B cell (primary cell): ENCODE results near the gene DYNLT4. TPM values are rescaled to one million over a fixed set of nuclear protein-coding genes. Genes with fewer than 3 reads are reported as not detected.

Source experiments
- ATAC-seq: fragments of 200-7000 bp; cut with Tn5 transposase; one replicate; pipeline ENCODE4 v1.10.0; 2021; ENCODE audit warnings: low read depth, mild to moderate bottlenecking, moderate number of reproducible peaks, moderate library complexity
- CTCF ChIA-PET: fragments of 350-600 bp; sonication (Branson Sonifier 250); formaldehyde crosslinking; loops from one replicate; lab custom pipeline; 2021; ENCODE audit warnings: antibody characterized with exemption, inconsistent platforms; lab: Charles Lee
- POLR2A ChIA-PET: fragments of 350-600 bp; sonication (Branson Sonifier 250); formaldehyde crosslinking; loops from one replicate; lab custom pipeline; 2021; ENCODE audit warnings: antibody characterized with exemption; lab: Charles Lee
- DNase-seq: peaks from one replicate; pipeline ENCODE4 v3.0.0; 2013
- H2AFZ ChIP-seq: 2 replicates; pipeline ENCODE4 v1.6.1; 2012; ENCODE audit warnings: mild to moderate bottlenecking, low read depth, low read length; ENCODE audit not compliant: insufficient read depth, poor library complexity, severe bottlenecking
- H3K27ac ChIP-seq, 2 donors: 1 replicate in 1 of 2; 2 replicates in 1 of 2; pipeline ENCODE4 v1.5.1; 2012 to 2013; ENCODE audit warnings: low read length in 2 of 2, mild to moderate bottlenecking in 2 of 2, moderate library complexity in 1 of 2
- H3K27me3 ChIP-seq, 4 experiments: fragments of 200-600 bp in 1 of 4; sonication (generic) in 1 of 4; replicated peaks in 1 of 4; 1 replicate in 2 of 4; 2 replicates in 2 of 4; pipeline versions ENCODE4 v1.6.1 to v1.7.0; 2013 to 2016; ENCODE audit warnings: low read length in 3 of 4, mild to moderate bottlenecking in 2 of 4, mixed read lengths in 1 of 4, moderate library complexity in 1 of 4; ENCODE audit not compliant: insufficient read depth in 4 of 4, control insufficient read depth in 3 of 4; ENCODE audit errors: control extremely low read depth in 1 of 4
- H3K36me3 ChIP-seq, 2 experiments: replicated peaks in 1 of 2; 1 replicate in 1 of 2; 2 replicates in 1 of 2; pipeline versions ENCODE4 v1.6.1 to v1.7.1; 2013; ENCODE audit warnings: low read length in 1 of 2; ENCODE audit not compliant: insufficient read depth in 2 of 2, control insufficient read depth in 1 of 2; ENCODE audit errors: control extremely low read depth in 1 of 2, extremely low read depth in 1 of 2
- H3K4me1 ChIP-seq, 2 donors: fragments of 200-600 bp in 1 of 2; sonication (generic) in 1 of 2; 1 replicate in 1 of 2; 2 replicates in 1 of 2; pipeline versions ENCODE4 v1.5.1 to v1.6.1; 2013 to 2017; ENCODE audit warnings: low read length in 2 of 2; ENCODE audit not compliant: control insufficient read depth in 2 of 2, insufficient read depth in 2 of 2
- H3K4me2 ChIP-seq: replicated peaks from 2 replicates; pipeline ENCODE3; 2012; ENCODE audit warnings: mild to moderate bottlenecking, low read depth, low read length; ENCODE audit not compliant: poor library complexity, severe bottlenecking
- H3K4me3 ChIP-seq, 5 experiments: fragments of 200-600 bp in 1 of 5; sonication (generic) in 1 of 5; 1 replicate in 3 of 5; 2 replicates in 2 of 5; pipeline versions ENCODE4 v1.5.1 to v1.7.0; 2011 to 2016; ENCODE audit warnings: low read length in 4 of 5, mild to moderate bottlenecking in 4 of 5, low read depth in 2 of 5, control low read depth in 1 of 5, moderate library complexity in 1 of 5; ENCODE audit not compliant: insufficient read depth in 1 of 5; ENCODE audit errors: control extremely low read depth in 1 of 5, extremely low read depth in 1 of 5
- H3K79me2 ChIP-seq: fragments of 200-600 bp; sonication (generic); one replicate; pipeline ENCODE4 v1.6.0; 2016; ENCODE audit warnings: low read length; ENCODE audit not compliant: control insufficient read depth, insufficient read depth
- H3K9ac ChIP-seq: fragments of 200-600 bp; sonication (generic); 2 replicates; pipeline ENCODE4 v1.6.1; 2017; ENCODE audit warnings: mild to moderate bottlenecking, low read length, moderate library complexity
- H3K9me3 ChIP-seq, 3 donors: one replicate each; pipeline versions ENCODE4 v1.6.1 to v1.7.1; 2013; ENCODE audit warnings: low read length in 2 of 3; ENCODE audit not compliant: control insufficient read depth in 2 of 3, insufficient read depth in 1 of 3; ENCODE audit errors: control extremely low read depth in 1 of 3
- H4K20me1 ChIP-seq: 2 replicates; pipeline ENCODE4 v1.6.0; 2012; ENCODE audit warnings: mild to moderate bottlenecking, low read length; ENCODE audit not compliant: insufficient read depth, control insufficient read depth, poor library complexity, severe bottlenecking
- H3K27ac Mint-ChIP-seq: one replicate; pipeline ENCODE4 v1.8.0; 2021; ENCODE audit warnings: mixed read lengths
- H3K27me3 Mint-ChIP-seq: one replicate; pipeline ENCODE4 v1.8.0; 2021; ENCODE audit warnings: mixed read lengths
- H3K4me1 Mint-ChIP-seq: one replicate; pipeline ENCODE4 v1.8.0; 2021; ENCODE audit warnings: mixed read lengths
- H3K4me3 Mint-ChIP-seq: one replicate; pipeline ENCODE4 v1.8.0; 2021; ENCODE audit warnings: mixed read lengths
- H3K9me3 Mint-ChIP-seq: one replicate; pipeline ENCODE4 v1.8.0; 2022; ENCODE audit warnings: mixed read lengths; ENCODE audit not compliant: insufficient read depth
- EZH2 ChIP-seq: IDR thresholded peaks from 2 replicates; pipeline ENCODE4 v1.6.1; 2012; ENCODE audit warnings: borderline replicate concordance, low read depth, mild to moderate bottlenecking, moderate library complexity, low read length; ENCODE audit not compliant: insufficient read depth, poor library complexity, severe bottlenecking
- WGBS: methylation state at CpG from one replicate; pipeline ENCODE4 v1.1.5; 2013; ENCODE audit warnings: missing lambda C conversion rate; ENCODE audit not compliant: insufficient coverage; 5-methylcytosine and 5-hydroxymethylcytosine counted together
- intact Hi-C: fragments of 100-400 bp; cut with micrococcal nuclease; formaldehyde crosslinking; loops from one replicate; pipeline ENCODE4 v1.10.0; 2022
- polyA plus RNA-seq: library from polyadenylated mRNA; depleted of rRNA; stranded (reverse); fragments of >200 nt; gene quantifications from 2 replicates; pipeline ENCODE4 v1.2.3, GENCODE V29; 2012
- total RNA-seq, 2 donors: library from RNA; stranded (reverse); fragments of 120-200 nt in 1 of 2; gene quantifications; 1 replicate in 1 of 2; 2 replicates in 1 of 2; pipeline versions ENCODE4 v1.2.3 to v1.2.4, GENCODE V29; 2013 to 2022
- TF ChIP-seq, protein P1 (sequence below): fragments of 200-600 bp; IDR thresholded peaks from one replicate; pipeline ENCODE4 v1.8.0; 2022; ENCODE audit warnings: antibody characterized with exemption, mild to moderate bottlenecking

DYNLT4 gene
- total and polyA plus RNA-seq, 2 donors (not counting 1 experiment from before 2014, with no cell fraction given): 0.19 to 0.39 TPM

DNA sequence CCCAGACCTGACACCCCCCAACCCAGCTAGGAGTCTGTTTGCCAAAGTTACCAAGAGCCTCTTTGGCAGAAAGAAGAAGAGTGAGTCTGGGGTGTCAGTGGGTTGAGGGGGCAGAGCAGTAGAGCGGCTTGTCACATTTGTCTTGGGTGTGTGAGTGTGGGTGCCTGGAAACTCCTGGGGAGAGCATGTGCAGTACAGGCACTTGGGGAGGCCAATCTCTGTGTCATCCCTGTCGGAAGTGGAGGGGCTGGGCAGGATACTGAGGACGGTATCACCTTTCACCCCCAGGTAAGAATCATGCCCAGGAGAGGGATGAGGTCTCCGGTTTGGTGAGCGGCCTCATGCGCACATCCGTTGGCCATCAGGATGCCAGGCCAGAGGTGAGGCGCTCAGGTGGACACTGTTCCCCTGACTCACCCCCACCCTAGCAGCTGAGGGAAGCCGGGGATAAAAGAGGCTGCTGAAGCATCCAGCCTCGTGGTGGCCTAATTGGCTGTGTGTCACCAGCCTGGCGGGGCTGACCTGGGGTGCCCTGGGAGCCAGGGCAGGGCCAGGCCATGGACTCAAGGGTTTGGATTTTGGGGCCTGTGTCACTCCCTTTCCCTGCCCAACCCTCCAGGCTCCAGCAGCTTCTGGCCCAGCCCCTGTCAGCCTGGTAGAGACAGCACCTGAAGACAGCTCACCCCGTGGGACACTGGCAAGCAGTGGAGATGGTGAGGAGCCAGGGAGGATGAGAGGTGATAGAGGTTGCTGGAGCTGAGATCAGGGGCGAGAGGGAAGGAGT, 3.6 kb downstream of the DYNLT4 start:
- Histone ChIP-seq H2AFZ (no peak overlapping the region), H3K27me3 (no peaks in the 10 kb centered on the region), H3K4me2 (no peak overlapping the region), H3K9ac (no peak overlapping the region), H3K4me3 (no peak overlapping the region), H4K20me1 (no peaks in the 10 kb centered on the region), H3K36me3 (peaks cover 0 to 21% of the 10 kb centered on the region in 2 experiments), H3K9me3 (peaks cover 0 to 3% (median 0%) of the 10 kb centered on the region in 3 donors), H3K79me2 (peaks cover 5% of the 10 kb centered on the region), H3K4me1 (peaks cover 33 to 59% of the 10 kb centered on the region in 2 donors), H3K27ac (no peak overlapping the region)
- intact Hi-C loops: no loop called here
- no peaks in the 10 kb centered on the region for H3K27me3 Mint-ChIP-seq
- 91% methylated on average over 7 of the region's 13 CpGs for WGBS
- no peak for ATAC-seq
- CTCF ChIA-PET: interaction anchor here (1.4 kb wide), 1 partner anchor 14 kb away, joined by 3 read pairs; no protein-coding TSS in a partner anchor
- H3K4me3 Mint-ChIP-seq: no peak overlapping the region
- no peaks in the 10 kb centered on the region for H3K9me3 Mint-ChIP-seq
- POLR2A ChIA-PET: interaction anchor here (0.8 to 1.3 kb wide), 2 partner anchors 14 to 16 kb away, joined by 3 read pairs; no protein-coding TSS in a partner anchor
- TF ChIP-seq, protein P1, sequence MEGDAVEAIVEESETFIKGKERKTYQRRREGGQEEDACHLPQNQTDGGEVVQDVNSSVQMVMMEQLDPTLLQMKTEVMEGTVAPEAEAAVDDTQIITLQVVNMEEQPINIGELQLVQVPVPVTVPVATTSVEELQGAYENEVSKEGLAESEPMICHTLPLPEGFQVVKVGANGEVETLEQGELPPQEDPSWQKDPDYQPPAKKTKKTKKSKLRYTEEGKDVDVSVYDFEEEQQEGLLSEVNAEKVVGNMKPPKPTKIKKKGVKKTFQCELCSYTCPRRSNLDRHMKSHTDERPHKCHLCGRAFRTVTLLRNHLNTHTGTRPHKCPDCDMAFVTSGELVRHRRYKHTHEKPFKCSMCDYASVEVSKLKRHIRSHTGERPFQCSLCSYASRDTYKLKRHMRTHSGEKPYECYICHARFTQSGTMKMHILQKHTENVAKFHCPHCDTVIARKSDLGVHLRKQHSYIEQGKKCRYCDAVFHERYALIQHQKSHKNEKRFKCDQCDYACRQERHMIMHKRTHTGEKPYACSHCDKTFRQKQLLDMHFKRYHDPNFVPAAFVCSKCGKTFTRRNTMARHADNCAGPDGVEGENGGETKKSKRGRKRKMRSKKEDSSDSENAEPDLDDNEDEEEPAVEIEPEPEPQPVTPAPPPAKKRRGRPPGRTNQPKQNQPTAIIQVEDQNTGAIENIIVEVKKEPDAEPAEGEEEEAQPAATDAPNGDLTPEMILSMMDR: no peak
- no peak for TF ChIP-seq EZH2
- H3K4me1 Mint-ChIP-seq: peaks cover 50% of the 10 kb centered on the region
- DNase-seq: no peak
- peak overlapping the region; percentile 77 for H3K27ac Mint-ChIP-seq

DNA sequence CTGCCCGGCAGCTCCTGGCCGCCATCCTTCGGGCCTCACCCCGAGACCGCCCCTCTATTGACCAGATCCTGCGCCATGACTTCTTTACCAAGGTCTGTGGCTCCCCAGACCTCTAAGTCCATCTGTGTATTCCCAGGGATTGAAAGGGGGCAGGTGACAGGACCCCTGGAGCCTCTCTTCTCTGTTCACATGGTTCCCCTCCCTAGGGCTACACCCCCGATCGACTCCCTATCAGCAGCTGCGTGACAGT, 4.2 kb downstream of the DYNLT4 start:
- peaks cover 5% of the 10 kb centered on the region for H3K79me2 ChIP-seq
- DNase-seq: no peak
- peaks cover 47% of the 10 kb centered on the region for H3K4me1 Mint-ChIP-seq
- POLR2A ChIA-PET: interaction anchor here (0.8 to 1.3 kb wide), 2 partner anchors 14 to 16 kb away, joined by 3 read pairs; no protein-coding TSS in a partner anchor
- no peaks in the 10 kb centered on the region for H3K9me3 Mint-ChIP-seq
- H3K4me3 Mint-ChIP-seq: no peak overlapping the region
- 97% methylated on average over 4 of the region's 9 CpGs for WGBS
- H4K20me1 ChIP-seq: no peaks in the 10 kb centered on the region
- ATAC-seq: no peak
- CTCF ChIA-PET: interaction anchor here (0.7 to 1.4 kb wide), 2 partner anchors 14 to 71 kb away, joined by 3 read pairs; no protein-coding TSS in a partner anchor
- H3K4me3 ChIP-seq: no peak overlapping the region
- H3K27me3 ChIP-seq: no peaks in the 10 kb centered on the region
- no peak overlapping the region for H3K9ac ChIP-seq
- H3K4me1 ChIP-seq: peaks cover 28 to 54% of the 10 kb centered on the region in 2 donors
- peaks cover 0 to 21% of the 10 kb centered on the region in 2 experiments for H3K36me3 ChIP-seq
- H3K4me2 ChIP-seq: no peak overlapping the region
- intact Hi-C loops: no loop called here
- TF ChIP-seq, protein P1: no peak
- TF ChIP-seq EZH2: no peak
- H3K27ac ChIP-seq: no peak overlapping the region
- peaks cover 0 to 3% (median 0%) of the 10 kb centered on the region in 3 donors for H3K9me3 ChIP-seq
- H2AFZ ChIP-seq: no peak overlapping the region
- H3K27ac Mint-ChIP-seq: peak overlapping the region; percentile 77
- H3K27me3 Mint-ChIP-seq: no peaks in the 10 kb centered on the region
